Skeletal muscle tissue (tissue), 4 donors: ENCODE data around the gene UGGT1. TPM values are rescaled to one million over a fixed set of nuclear protein-coding genes. Genes with fewer than 3 reads are reported as not detected.

Experiments
- H3K27ac ChIP-seq: one replicate; pipeline ENCODE4 v1.7.0; 2013; ENCODE audit warnings: mild to moderate bottlenecking, low read depth, low read length, inconsistent platforms
- H3K27me3 ChIP-seq, 3 donors: one replicate each; pipeline ENCODE4 v1.7.0; 2013; ENCODE audit warnings: low read length in 3 of 3; ENCODE audit not compliant: control insufficient read depth in 3 of 3, insufficient read depth in 3 of 3
- H3K36me3 ChIP-seq, 3 donors: one replicate each; pipeline ENCODE4 v1.7.0; 2013; ENCODE audit warnings: low read length in 3 of 3; ENCODE audit not compliant: control insufficient read depth in 3 of 3, insufficient read depth in 3 of 3
- H3K4me1 ChIP-seq, 3 donors: one replicate each; pipeline ENCODE4 v1.7.0; 2013; ENCODE audit warnings: low read length in 3 of 3, mild to moderate bottlenecking in 3 of 3; ENCODE audit not compliant: control insufficient read depth in 3 of 3, insufficient read depth in 3 of 3
- H3K4me3 ChIP-seq, 3 donors: one replicate each; pipeline ENCODE4 v1.7.0; 2013; ENCODE audit warnings: low read length in 3 of 3
- H3K9ac ChIP-seq, 3 donors: one replicate each; pipeline ENCODE4 v1.7.0; 2013; ENCODE audit warnings: low read length in 3 of 3, mild to moderate bottlenecking in 3 of 3, moderate library complexity in 2 of 3, low read depth in 1 of 3
- H3K9me3 ChIP-seq, 3 donors: one replicate each; pipeline ENCODE4 v1.7.0; 2013; ENCODE audit warnings: low read length in 3 of 3; ENCODE audit not compliant: control insufficient read depth in 3 of 3
- total RNA-seq: library from RNA; depleted of rRNA; stranded (reverse); fragments of >200 nt; gene quantifications from one replicate; pipeline ENCODE4 v1.2.3, GENCODE V29; 2014
- donor health status: Osteomylitis.

The UGGT1 gene
- total RNA-seq, 1 donor from 2014 or later = 30.3 TPM

DNA sequence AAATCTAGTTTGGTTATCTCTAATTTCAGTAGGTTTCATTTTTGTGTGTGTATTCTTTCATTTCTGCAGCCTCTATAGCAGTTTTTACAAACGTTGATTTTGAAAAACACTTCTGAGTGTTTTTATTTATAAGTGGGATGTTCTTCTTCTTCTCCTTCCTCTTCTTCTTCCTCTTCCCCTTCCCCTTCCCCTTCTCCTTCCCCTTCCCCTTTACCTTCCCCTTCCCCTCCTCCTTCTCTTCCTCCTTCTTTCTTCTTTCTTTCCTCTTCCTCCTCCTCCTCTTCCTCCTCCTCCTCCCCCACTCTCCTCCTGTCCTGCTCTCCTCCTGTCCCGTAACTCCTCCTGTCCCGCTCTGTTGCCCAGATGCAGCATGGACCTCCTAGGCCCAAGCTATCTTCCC lies 4.2 kb downstream of the UGGT1 start:
- Histone ChIP-seq H3K9ac (no peak overlapping the region), H3K9me3 (no peaks in the 10 kb centered on the region), H3K4me3 (no peak overlapping the region), H3K27ac (no peak overlapping the region), H3K4me1 (peaks cover 4 to 20% (median 11%) of the 10 kb centered on the region in 3 donors), H3K27me3 (no peaks in the 10 kb centered on the region), H3K36me3 (peaks cover 2 to 18% (median 13%) of the 10 kb centered on the region in 3 donors)

DNA sequence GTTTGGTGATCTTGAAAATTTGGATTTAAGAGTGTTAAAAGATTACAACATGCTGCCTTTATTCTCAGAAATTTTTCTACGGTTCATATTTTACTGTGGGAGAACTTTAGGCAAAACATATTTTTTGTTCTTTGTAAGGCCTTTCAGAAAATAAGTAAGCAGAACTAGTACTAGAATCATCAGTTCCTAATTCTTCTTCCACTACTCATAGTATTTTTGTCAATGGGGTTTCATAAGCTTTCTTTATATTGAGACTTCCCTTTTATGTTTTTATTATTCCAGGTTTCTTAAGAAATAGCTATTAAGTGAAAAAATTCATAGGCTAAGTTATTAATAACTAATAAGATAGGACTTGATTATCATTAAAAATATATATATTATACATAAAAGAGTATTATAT lies 12.4 kb downstream of the UGGT1 start:
- peaks cover 0 to 18% (median 5%) of the 10 kb centered on the region in 3 donors for H3K36me3 ChIP-seq
- no peak overlapping the region for H3K27ac ChIP-seq

DNA sequence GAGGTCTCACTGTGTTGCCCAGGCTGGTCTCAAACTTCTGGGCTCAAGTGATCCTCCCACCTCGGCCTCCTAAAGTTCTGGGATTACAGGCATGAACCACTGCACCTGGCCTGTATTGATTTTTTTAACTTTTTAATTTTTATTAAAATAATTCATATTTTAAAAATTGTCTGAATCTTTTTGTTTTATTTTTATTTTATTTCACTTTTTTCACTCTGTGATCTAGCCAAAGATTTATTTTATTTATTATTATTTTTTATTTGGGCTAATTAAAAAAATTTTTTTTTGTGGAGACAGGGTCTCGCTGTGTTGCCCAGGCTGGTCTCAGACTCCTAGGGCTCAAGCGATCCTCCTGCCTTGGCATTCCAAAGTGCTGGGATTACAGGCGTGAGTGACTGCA lies 14.1 kb downstream of the UGGT1 start:
- H3K9me3 ChIP-seq = no peaks in the 10 kb centered on the region
- H3K36me3 ChIP-seq = peaks cover 7 to 23% (median 7%) of the 10 kb centered on the region in 3 donors
- peaks cover 0 to 9% (median 0%) of the 10 kb centered on the region in 3 donors for H3K4me1 ChIP-seq
- no peak overlapping the region for H3K4me3 ChIP-seq
- no peak overlapping the region for H3K9ac ChIP-seq
- H3K27ac ChIP-seq = no peak overlapping the region
- no peaks in the 10 kb centered on the region for H3K27me3 ChIP-seq

More for the DNA sequence above, 12.4 kb downstream of the UGGT1 start:
- Histone ChIP-seq H3K9me3 (no peaks in the 10 kb centered on the region), H3K4me1 (peaks cover 0 to 9% (median 0%) of the 10 kb centered on the region in 3 donors), H3K4me3 (no peak overlapping the region), H3K27me3 (no peaks in the 10 kb centered on the region), H3K9ac (no peak overlapping the region)

DNA sequence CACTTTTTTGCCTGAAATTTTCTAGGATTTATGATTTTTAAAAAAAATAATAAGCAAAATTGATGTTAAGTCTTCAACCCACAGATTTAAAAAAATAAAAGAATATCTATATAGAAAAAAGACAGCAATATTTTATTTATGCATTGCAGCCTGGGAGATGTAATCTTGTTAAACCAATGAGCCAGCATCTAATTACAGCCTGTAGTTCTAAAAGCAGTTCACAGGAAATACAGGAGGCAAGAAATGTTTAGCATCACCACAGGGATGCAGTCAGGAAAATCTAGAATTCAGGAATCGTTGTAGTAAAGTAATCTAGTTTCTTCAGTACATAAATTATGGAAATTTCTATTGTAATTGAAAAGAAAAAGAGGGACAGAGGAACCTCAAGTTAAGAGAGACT lies 17.2 kb downstream of the UGGT1 start:
- Histone ChIP-seq H3K4me3 (no peak overlapping the region), H3K9me3 (no peaks in the 10 kb centered on the region), H3K4me1 (no peaks in the 10 kb centered on the region), H3K36me3 (peaks cover 20 to 34% (median 21%) of the 10 kb centered on the region in 3 donors), H3K27me3 (no peaks in the 10 kb centered on the region), H3K27ac (no peak overlapping the region), H3K9ac (no peak overlapping the region)

DNA sequence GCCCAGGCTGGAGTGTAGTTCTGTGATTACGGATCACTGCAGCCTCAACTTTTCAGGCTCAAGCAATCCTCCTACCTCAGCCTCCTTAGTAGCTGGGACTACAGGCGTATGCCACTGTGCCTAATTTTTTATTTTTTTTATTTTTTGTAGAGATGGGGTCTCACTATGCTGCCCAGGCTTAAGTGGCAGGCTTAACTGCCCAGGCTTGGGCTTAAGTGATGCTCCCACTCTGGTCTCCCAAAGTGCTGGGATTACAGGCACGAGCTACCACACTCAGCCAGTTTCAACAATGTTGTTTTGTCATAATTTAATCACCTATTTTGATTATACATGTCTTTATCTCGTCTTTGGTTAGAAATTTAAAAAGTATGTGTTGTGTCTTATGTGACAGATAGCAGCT lies 18.2 kb downstream of the UGGT1 start:
- Histone ChIP-seq H3K9ac (no peak overlapping the region), H3K9me3 (no peaks in the 10 kb centered on the region), H3K4me3 (no peak overlapping the region), H3K36me3 (peaks cover 21 to 37% (median 22%) of the 10 kb centered on the region in 3 donors), H3K4me1 (no peaks in the 10 kb centered on the region), H3K27ac (no peak overlapping the region), H3K27me3 (no peaks in the 10 kb centered on the region)

DNA sequence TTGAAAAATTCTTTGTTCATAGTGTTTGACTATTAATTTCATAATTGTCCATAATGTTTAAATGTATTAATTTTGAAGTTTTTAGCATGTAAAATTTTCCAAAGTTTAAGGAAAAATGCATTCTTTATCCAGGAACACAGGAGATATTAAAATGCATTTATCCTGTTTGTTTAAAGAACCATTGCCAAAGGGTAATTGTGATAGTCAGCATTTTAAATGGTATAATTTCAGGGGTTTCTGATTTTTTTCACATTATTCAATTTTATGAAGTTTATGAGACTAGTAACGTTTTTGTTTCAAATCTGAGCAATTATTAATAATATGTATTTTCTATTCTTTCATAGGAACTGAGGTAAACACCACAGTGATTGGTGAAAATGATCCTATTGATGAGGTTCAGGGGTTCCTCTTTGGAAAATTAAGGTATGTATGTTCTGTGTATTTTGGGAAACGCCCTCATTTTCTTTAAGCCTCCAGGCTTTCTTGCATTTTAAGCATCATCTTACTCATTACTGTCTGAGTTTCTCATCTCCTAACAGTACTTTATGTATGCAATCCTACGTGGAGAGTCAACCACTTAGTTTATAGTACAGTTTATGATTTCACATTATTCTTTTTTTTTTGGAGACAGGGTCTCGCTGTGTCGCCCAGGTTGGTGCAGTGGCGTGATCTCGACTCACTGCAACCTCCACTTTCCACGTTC lies 25.1 kb downstream of the UGGT1 start:
- no peaks in the 10 kb centered on the region for H3K4me1 ChIP-seq
- no peak overlapping the region for H3K4me3 ChIP-seq
- no peak overlapping the region for H3K27ac ChIP-seq
- H3K36me3 ChIP-seq = peaks cover 30 to 49% (median 45%) of the 10 kb centered on the region in 3 donors
- H3K9ac ChIP-seq = no peak overlapping the region
- H3K9me3 ChIP-seq = no peaks in the 10 kb centered on the region
- no peaks in the 10 kb centered on the region for H3K27me3 ChIP-seq

DNA sequence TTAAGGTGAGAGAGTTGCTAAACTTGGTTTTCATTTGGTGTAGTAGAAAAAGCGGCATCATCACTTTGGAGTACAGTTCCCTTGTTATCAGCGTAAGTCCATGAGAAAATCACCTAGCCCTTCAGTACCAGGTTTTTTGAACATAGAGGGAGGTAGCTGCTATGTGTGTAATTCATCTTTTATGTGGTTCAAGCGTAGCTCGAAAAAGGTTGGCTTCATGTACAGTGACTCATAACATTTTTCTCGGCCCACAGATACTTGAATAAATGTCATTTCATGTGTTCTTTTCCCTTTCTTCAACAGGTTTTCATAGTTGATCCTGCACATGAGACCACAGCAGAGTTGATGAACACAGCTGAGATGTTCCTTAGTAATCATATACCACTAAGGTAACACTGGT lies 43.6 kb downstream of the UGGT1 start:
- peaks cover 35 to 60% (median 56%) of the 10 kb centered on the region in 3 donors for H3K36me3 ChIP-seq
- H3K4me1 ChIP-seq = no peaks in the 10 kb centered on the region
- H3K27ac ChIP-seq = no peak overlapping the region
- H3K9me3 ChIP-seq = no peaks in the 10 kb centered on the region
- H3K27me3 ChIP-seq = no peaks in the 10 kb centered on the region
- no peak overlapping the region for H3K4me3 ChIP-seq
- no peak overlapping the region for H3K9ac ChIP-seq

DNA sequence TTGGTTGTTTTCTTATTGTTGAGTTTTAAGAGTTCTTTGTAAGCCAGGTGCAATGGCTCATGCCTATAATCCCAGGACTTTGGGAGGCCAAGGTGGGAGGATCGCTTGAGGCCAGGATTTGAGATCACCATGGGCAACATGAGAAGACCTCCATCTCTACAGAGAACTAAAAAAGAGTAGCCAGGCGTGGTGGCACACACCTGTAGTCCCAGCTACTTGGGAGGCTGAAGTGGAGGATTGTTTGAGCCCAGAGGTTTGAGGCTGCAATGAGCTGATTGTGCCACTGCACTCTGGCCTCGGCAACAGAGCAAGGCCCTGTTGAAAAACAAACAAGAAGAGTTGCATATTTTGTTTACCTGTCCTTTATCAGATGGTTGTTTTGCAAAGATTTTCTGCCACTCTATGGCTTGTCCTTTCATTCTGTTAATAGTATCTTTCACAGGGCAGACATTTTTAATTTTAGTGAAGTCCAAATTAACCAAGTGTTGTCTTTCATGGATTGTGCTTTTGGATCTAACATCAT lies 46.2 kb downstream of the UGGT1 start:
- Histone ChIP-seq H3K9me3 (no peaks in the 10 kb centered on the region), H3K27me3 (no peaks in the 10 kb centered on the region)

DNA sequence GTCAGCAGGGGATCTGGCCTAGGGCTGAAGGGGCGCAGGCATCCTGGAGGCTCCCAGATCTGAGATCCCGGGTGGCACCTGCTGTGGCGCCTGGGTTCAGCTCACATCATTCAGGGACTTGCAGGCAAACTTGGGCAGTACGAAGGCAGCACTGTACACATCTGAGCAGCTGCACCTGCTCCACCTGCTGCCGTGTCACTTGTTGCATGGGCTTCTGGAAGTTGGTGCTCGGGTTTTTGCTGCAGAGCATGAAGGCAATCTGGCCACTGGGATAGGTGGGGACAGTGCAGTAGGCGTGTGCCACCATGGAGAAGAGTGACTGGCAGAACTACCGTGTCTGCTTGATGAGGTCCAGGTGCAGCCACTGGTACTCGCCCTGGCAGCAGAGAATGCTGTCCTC lies 48.6 kb downstream of the UGGT1 start:
- H3K4me1 ChIP-seq = no peaks in the 10 kb centered on the region
- no peaks in the 10 kb centered on the region for H3K27me3 ChIP-seq
- peaks cover 36 to 52% (median 50%) of the 10 kb centered on the region in 3 donors for H3K36me3 ChIP-seq
- no peak overlapping the region for H3K27ac ChIP-seq
- no peak overlapping the region for H3K9ac ChIP-seq
- H3K9me3 ChIP-seq = no peaks in the 10 kb centered on the region
- H3K4me3 ChIP-seq = no peak overlapping the region

More for the DNA sequence above, 46.2 kb downstream of the UGGT1 start:
- no peaks in the 10 kb centered on the region for H3K4me1 ChIP-seq
- no peak overlapping the region for H3K27ac ChIP-seq
- H3K36me3 ChIP-seq = peaks cover 46 to 66% (median 62%) of the 10 kb centered on the region in 3 donors
- no peak overlapping the region for H3K4me3 ChIP-seq
- no peak overlapping the region for H3K9ac ChIP-seq

DNA sequence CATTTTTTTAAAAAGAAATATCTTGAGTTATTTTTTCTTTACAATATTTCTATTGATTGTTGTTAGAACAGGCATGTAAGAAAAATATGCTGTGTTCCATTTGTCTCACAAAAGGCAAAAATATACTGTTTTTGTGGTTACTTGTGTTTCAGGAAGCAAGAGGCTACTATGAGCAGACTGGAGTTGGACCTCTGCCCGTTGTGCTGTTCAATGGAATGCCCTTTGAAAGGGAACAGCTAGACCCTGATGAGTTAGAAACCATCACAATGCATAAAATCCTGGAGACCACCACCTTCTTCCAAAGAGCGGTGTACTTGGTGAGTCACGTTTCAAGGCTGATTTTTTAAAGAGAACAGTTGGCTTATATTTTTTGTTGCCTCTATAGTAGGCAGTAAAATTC lies 54.7 kb downstream of the UGGT1 start:
- H3K9ac ChIP-seq = no peak overlapping the region
- H3K36me3 ChIP-seq = peaks cover 13 to 37% (median 29%) of the 10 kb centered on the region in 3 donors
- no peak overlapping the region for H3K4me3 ChIP-seq
- no peak overlapping the region for H3K27ac ChIP-seq
- H3K9me3 ChIP-seq = no peaks in the 10 kb centered on the region
- no peaks in the 10 kb centered on the region for H3K4me1 ChIP-seq
- no peaks in the 10 kb centered on the region for H3K27me3 ChIP-seq
